Glomerular visceral epithelial cell (primary cell): ENCODE data around the gene SCN10A.
A peak's percentile ranks its signal among the peaks of the same experiment; 100 is the strongest.

Experiments
- DNase-seq: peaks from one replicate; pipeline ENCODE4 v3.0.0-alpha.2; 2016; ENCODE audit errors: extremely low spot score

SCN10A gene

GRCh38 chr3:38816026-38816425, at the start of gene SCN10A:
Gene SCN10A, minus strand, starts transcription at chr3:38816217. Its CDS starts 22,207 bp downstream, at chr3:38794010.
- no peak for DNase-seq

- DNase-seq: no peak
These were observed 37.0 kb upstream of the SCN10A start for GRCh38 chr3:38853011-38853410.

- DNase-seq: peak; percentile 47
These were observed 27.9 kb upstream of the SCN10A start for GRCh38 chr3:38843898-38844297.

GRCh38 chr3:38842266-38842965, 26.4 kb upstream of the SCN10A start:
- no peak for DNase-seq

GRCh38 chr3:38840987-38841386, 25.0 kb upstream of the SCN10A start:
- no peak for DNase-seq

- peak; percentile 51 for DNase-seq
These were observed 21.3 kb upstream of the SCN10A start for GRCh38 chr3:38837358-38837757.

GRCh38 chr3:38836561-38836960, 20.5 kb upstream of the SCN10A start:
- no peak for DNase-seq

- peak; percentile 39 for DNase-seq
These were observed 19.9 kb upstream of the SCN10A start for GRCh38 chr3:38835939-38836338.

- no peak for DNase-seq
These were observed 18.7 kb upstream of the SCN10A start for GRCh38 chr3:38834717-38835116.

GRCh38 chr3:38834110-38834509, 18.1 kb upstream of the SCN10A start:
- DNase-seq: peak; percentile 76

- peak; percentile 78 for DNase-seq
These were observed 13.4 kb upstream of the SCN10A start for GRCh38 chr3:38829404-38829803.

- no peak for DNase-seq
These were observed 12.7 kb upstream of the SCN10A start for GRCh38 chr3:38828681-38829080.

GRCh38 chr3:38827791-38828190, 11.8 kb upstream of the SCN10A start:
- peak; percentile 30 for DNase-seq

GRCh38 chr3:38826001-38826400, 10.0 kb upstream of the SCN10A start:
- no peak for DNase-seq

- no peak for DNase-seq
These were observed 8.3 kb upstream of the SCN10A start for GRCh38 chr3:38824349-38824748.

GRCh38 chr3:38823722-38824121, 7.7 kb upstream of the SCN10A start:
- DNase-seq: no peak

GRCh38 chr3:38823186-38823585, 7.2 kb upstream of the SCN10A start:
- DNase-seq: no peak

GRCh38 chr3:38811822-38812221, 4.2 kb downstream of the SCN10A start:
- DNase-seq: no peak

GRCh38 chr3:38805765-38806386, 10.1 kb downstream of the SCN10A start:
- peak; percentile 63 for DNase-seq

- no peak for DNase-seq
These were observed 11.0 kb downstream of the SCN10A start for GRCh38 chr3:38805004-38805403.

GRCh38 chr3:38800511-38800910, 15.5 kb downstream of the SCN10A start:
- DNase-seq: no peak

GRCh38 chr3:38793721-38794120, 22.3 kb downstream of the SCN10A start:
- no peak for DNase-seq

GRCh38 chr3:38792983-38793382, 23.0 kb downstream of the SCN10A start:
- no peak for DNase-seq

GRCh38 chr3:38782148-38782547, 33.9 kb downstream of the SCN10A start:
- no peak for DNase-seq
